Osteoblast (primary cell): ENCODE data around the gene ILK. TPM values are rescaled to one million over a fixed set of nuclear protein-coding genes. Genes with fewer than 3 reads are reported as not detected.

Experiments used
- DNase-seq: peaks from one replicate; pipeline ENCODE4 v3.0.0; 2011; ENCODE audit warnings: low spot score, mixed read lengths; ENCODE audit not compliant: insufficient read length; ENCODE audit errors: missing footprints
- H2AFZ ChIP-seq: 2 replicates; pipeline ENCODE4 v1.6.0; 2011; ENCODE audit warnings: mild to moderate bottlenecking, low read length
- H3K27ac ChIP-seq: 2 replicates; pipeline ENCODE4 v1.5.1; 2011; ENCODE audit warnings: mild to moderate bottlenecking, low read depth, low read length, moderate library complexity
- H3K27me3 ChIP-seq: 2 replicates; pipeline ENCODE4 v1.6.0; 2012; ENCODE audit warnings: mild to moderate bottlenecking, control low read depth, inconsistent platforms, low read length, moderate library complexity; ENCODE audit not compliant: insufficient read depth
- H3K36me3 ChIP-seq: 2 replicates; pipeline ENCODE4 v1.5.1; 2011; ENCODE audit warnings: mild to moderate bottlenecking, low read length, control low read depth, moderate library complexity; ENCODE audit not compliant: insufficient read depth
- H3K4me1 ChIP-seq: 2 replicates; pipeline ENCODE4 v1.5.1; 2011; ENCODE audit warnings: mild to moderate bottlenecking, low read length, control low read depth, moderate library complexity; ENCODE audit not compliant: insufficient read depth
- H3K4me2 ChIP-seq: 2 replicates; pipeline ENCODE4 v1.6.0; 2011; ENCODE audit warnings: mild to moderate bottlenecking, low read length; ENCODE audit not compliant: insufficient read depth
- H3K4me3 ChIP-seq: fragments of 200-600 bp; sonication (generic); 3 replicates; pipeline ENCODE4 v1.5.1; 2012; ENCODE audit warnings: mild to moderate bottlenecking, low read length, inconsistent platforms; ENCODE audit not compliant: insufficient read depth
- H3K79me2 ChIP-seq: 2 replicates; pipeline ENCODE4 v1.6.0; 2012; ENCODE audit warnings: mild to moderate bottlenecking, low read length, control low read depth, inconsistent platforms; ENCODE audit not compliant: insufficient read depth
- H3K9me3 ChIP-seq: 2 replicates; pipeline ENCODE4 v1.5.1; 2011; ENCODE audit warnings: low read depth, low read length, control low read depth
- H4K20me1 ChIP-seq: 2 replicates; pipeline ENCODE4 v1.6.0; 2012; ENCODE audit warnings: mild to moderate bottlenecking, low read length, control low read depth; ENCODE audit not compliant: insufficient read depth
- total RNA-seq: library from RNA; depleted of rRNA; stranded (reverse); fragments of >200 nt; gene quantifications from 2 replicates; pipeline ENCODE4 v1.2.3, GENCODE V29; 2012
- TF ChIP-seq, protein P1 (sequence below): IDR thresholded peaks from 2 replicates; pipeline ENCODE4 v1.5.1; 2011; ENCODE audit warnings: mild to moderate bottlenecking, low read depth, low read length, moderate library complexity; ENCODE audit errors: extremely low read depth

ILK gene
- total RNA-seq, 1 donor, result 176 TPM

DNA sequence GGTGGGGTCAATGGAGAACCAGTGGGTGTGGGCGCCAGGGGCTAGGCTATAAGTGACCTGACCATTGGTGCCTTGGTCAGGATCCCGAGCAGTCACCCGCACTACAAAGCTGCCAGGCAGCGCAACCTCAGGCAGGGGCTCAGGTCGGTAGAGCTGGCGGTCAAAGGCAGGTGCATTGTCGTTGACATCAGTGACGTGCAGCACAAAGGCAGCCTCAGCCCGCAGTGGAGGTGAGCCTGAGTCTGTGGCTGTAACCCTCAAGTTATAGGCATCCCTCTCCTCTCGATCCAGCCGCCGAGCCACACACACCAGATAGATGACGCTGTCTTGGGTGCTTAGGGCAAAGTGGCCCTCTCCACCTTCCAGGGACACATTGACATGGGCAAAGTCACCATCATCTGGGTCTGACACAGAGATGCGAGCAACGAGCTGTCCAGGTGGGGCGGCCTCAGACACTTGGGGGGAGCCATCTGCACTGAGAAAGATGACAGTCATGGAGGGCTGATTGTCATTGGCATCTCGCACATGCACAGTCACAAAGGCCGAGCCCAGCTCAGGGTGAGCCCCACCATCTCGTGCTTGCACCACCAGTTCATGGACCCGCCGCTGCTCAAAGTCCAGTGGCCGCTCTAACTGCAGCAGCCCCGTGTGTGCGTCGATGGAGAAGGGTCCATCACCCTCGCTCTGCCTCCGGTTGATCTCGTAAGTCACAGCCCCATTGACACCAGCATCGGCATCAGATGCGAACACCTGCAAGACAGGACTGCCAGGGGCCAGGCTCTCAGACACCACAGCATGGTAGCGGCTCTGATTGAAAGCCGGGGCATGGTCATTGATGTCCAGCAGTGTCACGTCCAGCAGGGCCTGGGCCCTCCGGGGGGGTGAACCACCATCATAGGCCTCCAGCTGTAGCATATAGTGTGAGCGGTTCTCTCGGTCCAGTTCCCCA lies 36.7 kb downstream of the ILK start:
- no peaks in the 10 kb centered on the region for H3K9me3 ChIP-seq
- peaks cover 25% of the 10 kb centered on the region for H3K27me3 ChIP-seq
- H4K20me1 ChIP-seq, result no peaks in the 10 kb centered on the region
- H3K36me3 ChIP-seq, result no peaks in the 10 kb centered on the region
- H3K79me2 ChIP-seq, result no peaks in the 10 kb centered on the region
- TF ChIP-seq, protein P1, sequence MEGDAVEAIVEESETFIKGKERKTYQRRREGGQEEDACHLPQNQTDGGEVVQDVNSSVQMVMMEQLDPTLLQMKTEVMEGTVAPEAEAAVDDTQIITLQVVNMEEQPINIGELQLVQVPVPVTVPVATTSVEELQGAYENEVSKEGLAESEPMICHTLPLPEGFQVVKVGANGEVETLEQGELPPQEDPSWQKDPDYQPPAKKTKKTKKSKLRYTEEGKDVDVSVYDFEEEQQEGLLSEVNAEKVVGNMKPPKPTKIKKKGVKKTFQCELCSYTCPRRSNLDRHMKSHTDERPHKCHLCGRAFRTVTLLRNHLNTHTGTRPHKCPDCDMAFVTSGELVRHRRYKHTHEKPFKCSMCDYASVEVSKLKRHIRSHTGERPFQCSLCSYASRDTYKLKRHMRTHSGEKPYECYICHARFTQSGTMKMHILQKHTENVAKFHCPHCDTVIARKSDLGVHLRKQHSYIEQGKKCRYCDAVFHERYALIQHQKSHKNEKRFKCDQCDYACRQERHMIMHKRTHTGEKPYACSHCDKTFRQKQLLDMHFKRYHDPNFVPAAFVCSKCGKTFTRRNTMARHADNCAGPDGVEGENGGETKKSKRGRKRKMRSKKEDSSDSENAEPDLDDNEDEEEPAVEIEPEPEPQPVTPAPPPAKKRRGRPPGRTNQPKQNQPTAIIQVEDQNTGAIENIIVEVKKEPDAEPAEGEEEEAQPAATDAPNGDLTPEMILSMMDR, result no peak
- no peak overlapping the region for H3K27ac ChIP-seq
- H3K4me1 ChIP-seq, result peaks cover 19% of the 10 kb centered on the region
- no peak for DNase-seq
- H3K4me2 ChIP-seq, result no peak overlapping the region
- no peak overlapping the region for H3K4me3 ChIP-seq
- H2AFZ ChIP-seq, result no peak overlapping the region

DNA sequence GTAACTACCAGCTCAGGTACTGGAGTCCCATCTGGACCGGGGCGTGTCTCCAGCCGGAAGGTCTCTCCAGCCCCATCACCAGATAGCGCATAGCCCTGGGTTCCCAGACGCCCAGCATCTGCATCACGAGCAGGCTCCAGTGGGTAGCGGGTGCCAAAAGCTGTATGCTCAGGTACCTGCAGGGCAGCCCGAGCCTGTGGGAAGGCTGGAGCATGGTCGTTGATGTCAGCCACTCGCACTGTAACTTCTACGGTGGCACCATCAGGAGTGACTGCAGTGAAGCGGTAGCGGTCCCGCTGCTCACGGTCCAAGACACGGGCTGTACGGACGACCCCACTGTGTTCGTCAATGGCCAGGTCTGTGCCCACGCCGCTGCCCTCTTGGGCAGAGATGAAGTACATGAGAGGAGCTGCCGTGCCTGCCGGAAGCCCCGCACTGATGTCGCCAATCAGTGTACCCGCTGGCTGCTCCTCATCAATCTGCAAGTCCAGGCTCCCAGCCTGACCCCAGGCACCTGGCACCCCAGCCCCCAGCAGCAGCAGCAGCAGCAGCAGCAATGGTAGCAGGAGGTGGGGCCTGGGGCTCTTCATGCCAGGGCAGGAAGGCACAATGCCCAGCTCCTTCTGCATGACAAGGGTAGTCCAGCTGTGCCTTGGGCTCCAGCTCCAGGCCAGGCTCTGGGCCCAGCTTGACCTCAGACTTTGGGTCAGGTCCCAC lies 37.6 kb downstream of the ILK start:
- no peak overlapping the region for H3K27ac ChIP-seq
- no peak overlapping the region for H3K4me2 ChIP-seq
- TF ChIP-seq, protein P1, result no peak
- no peaks in the 10 kb centered on the region for H3K36me3 ChIP-seq
- no peaks in the 10 kb centered on the region for H3K9me3 ChIP-seq
- DNase-seq, result no peak
- H2AFZ ChIP-seq, result no peak overlapping the region
- no peak overlapping the region for H3K4me3 ChIP-seq
- H3K4me1 ChIP-seq, result peaks cover 19% of the 10 kb centered on the region
- H4K20me1 ChIP-seq, result no peaks in the 10 kb centered on the region
- peaks cover 29% of the 10 kb centered on the region for H3K27me3 ChIP-seq
- no peaks in the 10 kb centered on the region for H3K79me2 ChIP-seq

DNA sequence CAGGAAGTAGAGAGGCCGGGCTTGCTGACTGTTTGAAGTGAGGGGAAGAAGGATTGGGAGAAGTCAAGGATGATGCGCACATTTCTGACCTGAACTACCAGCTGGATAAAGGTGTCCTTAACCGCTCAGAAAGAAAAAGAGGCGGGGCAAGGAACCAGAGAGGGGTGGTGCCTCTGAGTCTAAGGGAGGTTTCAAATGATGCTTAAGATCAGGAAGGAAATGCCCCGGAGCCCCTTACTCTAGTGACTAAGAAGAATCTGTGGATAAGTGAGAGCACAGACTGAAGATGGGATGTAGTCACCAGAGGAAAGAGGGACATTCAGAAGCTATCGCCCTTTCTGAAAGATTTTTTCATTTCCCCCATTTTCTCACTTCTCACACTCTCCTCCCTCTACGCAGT lies 39.4 kb downstream of the ILK start:
- Histone ChIP-seq H3K4me1 (peaks cover 19% of the 10 kb centered on the region), H3K4me2 (no peak overlapping the region), H2AFZ (no peak overlapping the region), H3K27me3 (peaks cover 39% of the 10 kb centered on the region), H3K36me3 (no peaks in the 10 kb centered on the region), H4K20me1 (no peaks in the 10 kb centered on the region), H3K9me3 (no peaks in the 10 kb centered on the region), H3K79me2 (no peaks in the 10 kb centered on the region), H3K27ac (no peak overlapping the region), H3K4me3 (no peak overlapping the region)
- DNase-seq, result no peak
- TF ChIP-seq, protein P1, result no peak

DNA sequence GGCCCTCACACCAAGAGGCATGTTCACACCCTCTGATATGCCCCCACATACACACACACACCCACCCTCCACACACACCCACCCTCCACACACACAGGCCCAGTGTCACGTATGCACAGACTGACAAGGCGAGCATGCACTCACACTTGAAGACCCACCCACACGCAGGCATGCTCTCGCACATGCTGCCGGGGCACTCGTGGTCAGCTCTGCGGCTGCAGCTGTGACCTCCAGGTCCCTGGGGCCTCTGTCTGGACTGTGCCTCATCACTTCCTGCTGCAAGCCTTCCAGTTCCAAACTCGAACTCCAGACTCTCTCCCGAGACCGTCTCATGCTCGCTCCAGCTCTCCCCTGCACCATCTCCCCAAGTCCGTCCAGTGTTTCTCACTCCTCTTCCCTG lies 42.5 kb downstream of the ILK start:
- Histone ChIP-seq H3K4me1 (peaks cover 12% of the 10 kb centered on the region), H3K4me2 (peak overlapping the region; percentile 74)

More for the DNA sequence above, 42.5 kb downstream of the ILK start:
- no peaks in the 10 kb centered on the region for H3K79me2 ChIP-seq
- peaks cover 69% of the 10 kb centered on the region for H3K27me3 ChIP-seq
- no peaks in the 10 kb centered on the region for H3K36me3 ChIP-seq
- H4K20me1 ChIP-seq, result no peaks in the 10 kb centered on the region
- no peaks in the 10 kb centered on the region for H3K9me3 ChIP-seq
- peak; percentile 95 for DNase-seq
- H2AFZ ChIP-seq, result peak overlapping the region; percentile 84
- TF ChIP-seq, protein P1, result no peak
- H3K4me3 ChIP-seq, result peak overlapping the region; percentile 43
- H3K27ac ChIP-seq, result no peak overlapping the region
